Measurements from ENCODE around the gene CD58. TPM values are rescaled to one million over a fixed set of nuclear protein-coding genes. Genes with fewer than 3 reads are reported as not detected.

CD58 gene
- total and polyA plus RNA-seq, 9 of the 15 experiments (the other 6 are each of a cell fraction or from before 2014, with no cell fraction given): 18.1 to 113 (median 37.4) TPM

DNA sequence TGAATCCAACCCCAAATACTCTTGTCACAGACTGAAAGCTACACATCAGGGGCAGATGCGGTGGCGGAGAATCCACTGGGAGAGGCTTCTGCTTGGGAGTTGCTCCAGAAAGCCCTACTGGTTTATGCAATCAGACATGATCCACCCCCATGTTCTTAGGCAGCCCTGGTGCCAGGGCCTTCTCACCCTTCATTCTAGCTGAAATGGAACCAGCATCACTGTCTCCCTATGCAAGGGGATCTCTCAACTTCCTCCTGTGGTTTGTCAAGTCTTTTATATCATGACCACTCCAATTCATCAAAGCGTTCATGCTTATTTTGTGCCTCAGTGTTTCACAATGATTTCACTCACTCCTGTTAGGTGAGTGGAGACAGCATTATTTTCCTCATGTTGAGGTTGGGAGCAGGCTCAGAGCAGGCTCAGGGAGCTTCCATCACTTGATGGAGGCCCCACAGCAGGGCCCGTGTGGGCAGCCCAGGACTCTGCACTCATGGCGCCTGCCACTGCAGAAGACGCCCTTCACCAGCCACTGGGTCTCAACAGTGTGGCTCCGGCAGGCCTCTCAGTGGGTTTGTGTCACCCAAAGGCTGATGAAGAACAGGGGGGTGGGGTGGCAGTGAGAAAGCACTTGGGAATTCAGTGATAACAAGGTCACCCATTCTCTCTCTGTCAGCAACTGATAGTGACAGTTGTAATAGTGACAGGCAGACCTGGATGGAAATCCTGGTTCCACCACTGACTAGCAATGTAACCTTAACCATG, 67.1 kb downstream of the CD58 start (continued):
- TF ChIP-seq CHD7 (IDR thresholded peaks at IDR 0.05; ENCODE audit: low read depth, low read length) (no peak), ZNF699 (CRISPR knock-in tag; IDR thresholded peaks at IDR 0.05; ENCODE audit: insufficient replicate concordance) (no peak), SIX5 (IDR thresholded peaks at IDR 0.05; ENCODE audit: borderline replicate concordance in 1 of 2, insufficient read depth in 1 of 2, low read depth in 1 of 2, low read length in 2 of 2) (no peak), NR2F6 (CRISPR knock-in tag; IDR thresholded peaks at IDR 0.05) (0 out of 2 replicates have a peak, but pooled peaks have one; percentile 49), KLF1 (tag; IDR thresholded peaks at IDR 0.05) (no peak), NCOA4 (IDR thresholded peaks at IDR 0.05; ENCODE audit: partially characterized antibody) (no peak), CHD2 (IDR thresholded peaks at IDR 0.05; ENCODE audit: low read depth, low read length) (0 out of 2 replicates have a peak, but pooled peaks have one; percentile 23), RFX7 (CRISPR knock-in tag; IDR thresholded peaks at IDR 0.05) (no peak), ZNF143 (CRISPR knock-in tag; IDR thresholded peaks at IDR 0.05) (no peak), ZC3H4 (CRISPR knock-in tag; IDR thresholded peaks at IDR 0.05; ENCODE audit: borderline replicate concordance) (no peak), POLR2G (IDR thresholded peaks at IDR 0.05; ENCODE audit: low read depth, low read length) (peak; percentile 75), SMAD1 (IDR thresholded peaks at IDR 0.05; ENCODE audit: low read depth, low read length, partially characterized antibody) (peak; percentile 64)
- TF ChIP-seq, protein P1, sequence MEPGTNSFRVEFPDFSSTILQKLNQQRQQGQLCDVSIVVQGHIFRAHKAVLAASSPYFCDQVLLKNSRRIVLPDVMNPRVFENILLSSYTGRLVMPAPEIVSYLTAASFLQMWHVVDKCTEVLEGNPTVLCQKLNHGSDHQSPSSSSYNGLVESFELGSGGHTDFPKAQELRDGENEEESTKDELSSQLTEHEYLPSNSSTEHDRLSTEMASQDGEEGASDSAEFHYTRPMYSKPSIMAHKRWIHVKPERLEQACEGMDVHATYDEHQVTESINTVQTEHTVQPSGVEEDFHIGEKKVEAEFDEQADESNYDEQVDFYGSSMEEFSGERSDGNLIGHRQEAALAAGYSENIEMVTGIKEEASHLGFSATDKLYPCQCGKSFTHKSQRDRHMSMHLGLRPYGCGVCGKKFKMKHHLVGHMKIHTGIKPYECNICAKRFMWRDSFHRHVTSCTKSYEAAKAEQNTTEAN (CRISPR knock-in tag; IDR thresholded peaks at IDR 0.05): no peak
